Measurements from ENCODE around the gene CACNA1D.
A peak's percentile ranks its signal among the peaks of the same experiment; 100 is the strongest.

CACNA1D gene

DNA sequence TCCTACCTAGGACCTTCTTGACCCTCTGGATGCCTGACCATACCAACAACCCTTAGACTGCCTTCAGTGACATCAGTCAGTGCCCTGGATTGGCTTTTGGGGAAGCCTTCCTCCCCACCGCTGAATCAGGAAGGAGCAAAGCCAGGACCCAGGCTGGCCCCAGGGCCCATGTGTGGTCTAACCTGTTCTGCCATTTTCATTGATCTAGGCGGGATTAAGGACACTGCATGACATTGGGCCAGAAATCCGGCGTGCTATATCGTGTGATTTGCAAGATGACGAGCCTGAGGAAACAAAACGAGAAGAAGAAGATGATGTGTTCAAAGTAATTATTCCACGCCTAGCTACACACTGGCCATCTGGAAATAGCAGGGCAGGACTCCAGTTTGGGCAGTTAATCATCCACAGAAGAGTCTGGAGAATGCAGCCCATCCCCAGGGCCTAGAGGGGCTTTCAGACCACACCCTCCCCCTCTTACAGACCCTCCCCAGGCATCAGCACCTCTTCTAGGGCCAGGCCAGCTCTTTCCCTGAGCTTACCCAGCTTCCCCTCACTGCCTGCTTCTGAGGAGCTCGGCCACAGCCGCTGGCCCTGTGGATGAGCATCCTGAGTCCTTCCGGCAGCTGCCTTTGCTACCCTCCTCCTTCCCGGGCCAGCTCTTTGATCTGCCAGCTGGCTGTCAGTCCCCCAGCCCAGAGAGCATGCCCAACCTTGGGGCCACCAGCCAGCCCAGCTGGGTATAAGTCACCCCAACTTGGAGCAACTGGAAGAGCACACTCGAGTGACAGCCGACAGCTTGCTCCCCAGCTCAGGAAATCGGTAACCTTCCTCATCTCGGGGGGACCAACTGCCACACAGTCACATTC is 305.9 kb downstream of the CACNA1D start:
- Histone ChIP-seq H3K56ac (ENCODE audit: low read length) (no peak overlapping the region), H4K5ac (ENCODE audit: low read length) (no peak overlapping the region), H2BK15ac (replicated peaks; ENCODE audit: low read depth) (no peak overlapping the region), H3K9ac (ENCODE audit: low read length) (no peak overlapping the region), H2BK5ac (ENCODE audit: low read length) (no peak overlapping the region), H3K36me3 (ENCODE audit: control insufficient read depth, insufficient read depth, low read length) (no peaks in the 10 kb centered on the region), H3K27me3 (ENCODE audit: insufficient read depth, low read length, poor library complexity) (no peaks in the 10 kb centered on the region), H2BK120ac (ENCODE audit: low read depth, low read length) (no peak overlapping the region), H2AK5ac (ENCODE audit: low read length) (no peak overlapping the region), H3K27ac (ENCODE audit: low read depth, low read length) (no peak overlapping the region), H3K79me1 (ENCODE audit: low read length) (no peaks in the 10 kb centered on the region), H4K8ac (ENCODE audit: low read depth, low read length) (no peak overlapping the region), H3K4me2 (ENCODE audit: low read length) (no peak overlapping the region), H3K18ac (ENCODE audit: low read length) (no peak overlapping the region), H3K4me1 (ENCODE audit: control insufficient read depth, low read depth, low read length) (no peaks in the 10 kb centered on the region), H3K79me2 (ENCODE audit: control insufficient read depth, insufficient read depth, low read length) (no peaks in the 10 kb centered on the region), H3K23ac (ENCODE audit: low read length) (no peak overlapping the region), H3K4ac (ENCODE audit: low read depth, low read length) (no peak overlapping the region), H3K4me3 (ENCODE audit: low read length) (no peak overlapping the region)
- no CpG with 5 or more reads among the region's 16 CpGs for WGBS (ENCODE audit: extremely low coverage, insufficient coverage, low lambda C conversion rate)
- no peak for DNase-seq

DNA sequence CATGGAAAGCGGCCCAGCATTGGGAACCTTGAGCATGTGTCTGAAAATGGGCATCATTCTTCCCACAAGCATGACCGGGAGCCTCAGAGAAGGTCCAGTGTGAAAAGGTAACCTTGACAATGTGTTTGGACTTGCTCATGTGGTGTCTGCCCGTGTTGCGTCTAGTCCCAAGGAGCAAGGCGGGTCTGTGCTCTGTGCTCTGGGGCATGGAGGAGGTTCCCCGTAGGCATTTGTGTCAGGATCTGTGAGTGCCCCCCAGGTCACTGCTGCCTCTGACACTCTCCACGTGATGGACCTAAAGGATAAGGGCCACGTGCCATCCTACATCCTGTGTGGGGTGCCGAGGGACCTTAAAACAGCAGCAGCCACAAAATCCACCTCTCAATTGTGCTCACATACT is 306.9 kb downstream of the CACNA1D start:
- H3K4ac ChIP-seq (ENCODE audit: low read depth, low read length), result no peak overlapping the region
- no peak overlapping the region for H3K9ac ChIP-seq (ENCODE audit: low read length)
- H3K4me3 ChIP-seq (ENCODE audit: low read length), result no peak overlapping the region
- no peaks in the 10 kb centered on the region for H3K79me1 ChIP-seq (ENCODE audit: low read length)
- H2BK15ac ChIP-seq (replicated peaks; ENCODE audit: low read depth), result no peak overlapping the region
- no peaks in the 10 kb centered on the region for H3K4me1 ChIP-seq (ENCODE audit: control insufficient read depth, low read depth, low read length)
- no peak overlapping the region for H2BK120ac ChIP-seq (ENCODE audit: low read depth, low read length)
- WGBS (ENCODE audit: extremely low coverage, insufficient coverage, low lambda C conversion rate), result no CpG with 5 or more reads among the region's 9 CpGs
- no peak overlapping the region for H4K5ac ChIP-seq (ENCODE audit: low read length)
- no peaks in the 10 kb centered on the region for H3K79me2 ChIP-seq (ENCODE audit: control insufficient read depth, insufficient read depth, low read length)
- no peak overlapping the region for H4K8ac ChIP-seq (ENCODE audit: low read depth, low read length)
- no peak overlapping the region for H3K4me2 ChIP-seq (ENCODE audit: low read length)
- no peak overlapping the region for H3K18ac ChIP-seq (ENCODE audit: low read length)
- no peak overlapping the region for H3K23ac ChIP-seq (ENCODE audit: low read length)
- no peaks in the 10 kb centered on the region for H3K36me3 ChIP-seq (ENCODE audit: control insufficient read depth, insufficient read depth, low read length)
- no peaks in the 10 kb centered on the region for H3K27me3 ChIP-seq (ENCODE audit: insufficient read depth, low read length, poor library complexity)
- H3K56ac ChIP-seq (ENCODE audit: low read length), result no peak overlapping the region
- H3K27ac ChIP-seq (ENCODE audit: low read depth, low read length), result no peak overlapping the region
- no peak overlapping the region for H2AK5ac ChIP-seq (ENCODE audit: low read length)
- DNase-seq, result no peak
- H2BK5ac ChIP-seq (ENCODE audit: low read length), result no peak overlapping the region

DNA sequence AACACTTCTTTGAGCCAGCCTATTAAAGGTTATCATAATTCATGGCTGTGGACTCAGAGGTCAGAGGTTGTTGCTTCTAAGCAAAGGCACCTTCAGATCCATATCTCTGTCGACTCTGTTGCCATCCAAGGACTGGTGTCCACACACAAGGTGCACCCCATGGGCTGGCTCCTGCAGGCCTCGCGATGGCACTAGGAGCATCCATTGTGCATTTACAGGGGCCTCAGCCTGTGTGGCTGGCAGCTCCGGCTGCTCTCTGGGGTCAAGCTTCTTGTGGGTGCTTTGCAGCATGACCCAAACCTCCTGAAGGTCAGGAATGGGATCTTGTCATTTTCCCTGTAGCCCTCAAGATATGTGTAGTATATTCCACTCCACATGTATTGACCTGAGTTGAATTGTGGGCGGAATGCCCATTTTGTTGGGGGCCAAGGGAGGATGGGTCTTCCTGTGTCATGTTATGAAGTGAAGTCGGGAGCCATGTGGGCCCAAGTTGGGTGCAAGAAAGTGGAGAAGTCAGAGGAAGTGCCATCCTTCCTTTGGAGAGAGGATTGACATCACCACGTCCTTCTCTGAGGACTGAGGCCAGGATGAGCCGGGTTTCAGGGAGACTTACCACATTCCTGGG is 308.0 kb downstream of the CACNA1D start:
- Histone ChIP-seq H4K5ac (ENCODE audit: low read length) (no peak overlapping the region), H3K4ac (ENCODE audit: low read depth, low read length) (no peak overlapping the region), H3K27ac (ENCODE audit: low read depth, low read length) (no peak overlapping the region), H3K4me2 (ENCODE audit: low read length) (no peak overlapping the region), H4K8ac (ENCODE audit: low read depth, low read length) (no peak overlapping the region), H3K79me1 (ENCODE audit: low read length) (no peaks in the 10 kb centered on the region), H2BK120ac (ENCODE audit: low read depth, low read length) (no peak overlapping the region), H3K9ac (ENCODE audit: low read length) (no peak overlapping the region), H3K79me2 (ENCODE audit: control insufficient read depth, insufficient read depth, low read length) (no peaks in the 10 kb centered on the region), H3K27me3 (ENCODE audit: insufficient read depth, low read length, poor library complexity) (no peaks in the 10 kb centered on the region), H2AK5ac (ENCODE audit: low read length) (no peak overlapping the region), H2BK15ac (replicated peaks; ENCODE audit: low read depth) (no peak overlapping the region), H3K23ac (ENCODE audit: low read length) (no peak overlapping the region), H3K56ac (ENCODE audit: low read length) (no peak overlapping the region), H3K4me1 (ENCODE audit: control insufficient read depth, low read depth, low read length) (no peaks in the 10 kb centered on the region), H3K4me3 (ENCODE audit: low read length) (no peak overlapping the region), H2BK5ac (ENCODE audit: low read length) (no peak overlapping the region), H3K18ac (ENCODE audit: low read length) (no peak overlapping the region), H3K36me3 (ENCODE audit: control insufficient read depth, insufficient read depth, low read length) (no peaks in the 10 kb centered on the region)
- no peak for DNase-seq
- WGBS (ENCODE audit: extremely low coverage, insufficient coverage, low lambda C conversion rate), result no CpG with 5 or more reads among the region's 8 CpGs

DNA sequence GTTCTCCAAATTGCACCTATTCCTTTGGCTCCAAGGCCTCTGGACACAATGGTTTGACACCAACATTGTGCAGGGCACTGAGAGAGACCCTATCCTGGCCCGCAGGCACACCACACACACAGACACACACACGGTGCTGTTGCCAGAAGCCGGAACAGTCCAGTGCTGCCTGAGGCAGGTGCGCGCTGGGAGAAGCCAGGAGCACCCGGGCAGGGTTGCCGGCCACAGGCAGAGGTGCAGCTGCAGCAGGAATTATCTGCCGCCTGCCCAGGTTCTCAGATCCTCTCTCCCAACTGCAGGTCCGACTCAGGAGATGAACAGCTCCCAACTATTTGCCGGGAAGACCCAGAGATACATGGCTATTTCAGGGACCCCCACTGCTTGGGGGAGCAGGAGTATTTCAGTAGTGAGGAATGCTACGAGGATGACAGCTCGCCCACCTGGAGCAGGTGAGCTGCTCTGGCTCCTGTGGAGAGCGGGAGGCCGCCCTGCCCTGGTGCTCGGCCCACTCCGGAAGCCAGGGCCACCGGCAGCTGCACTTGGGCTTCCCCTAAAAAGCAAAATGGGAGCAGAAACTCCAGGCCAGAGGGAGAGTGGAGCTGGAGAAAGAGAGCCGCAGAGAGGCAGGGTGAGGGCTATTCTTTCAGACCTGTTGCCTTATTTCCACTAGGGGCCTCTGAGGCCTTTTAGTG is 308.9 kb downstream of the CACNA1D start:
- H2BK120ac ChIP-seq (ENCODE audit: low read depth, low read length), result no peak overlapping the region
- DNase-seq, result peak; percentile 40
- WGBS (ENCODE audit: extremely low coverage, insufficient coverage, low lambda C conversion rate), result no CpG with 5 or more reads among the region's 18 CpGs

DNA sequence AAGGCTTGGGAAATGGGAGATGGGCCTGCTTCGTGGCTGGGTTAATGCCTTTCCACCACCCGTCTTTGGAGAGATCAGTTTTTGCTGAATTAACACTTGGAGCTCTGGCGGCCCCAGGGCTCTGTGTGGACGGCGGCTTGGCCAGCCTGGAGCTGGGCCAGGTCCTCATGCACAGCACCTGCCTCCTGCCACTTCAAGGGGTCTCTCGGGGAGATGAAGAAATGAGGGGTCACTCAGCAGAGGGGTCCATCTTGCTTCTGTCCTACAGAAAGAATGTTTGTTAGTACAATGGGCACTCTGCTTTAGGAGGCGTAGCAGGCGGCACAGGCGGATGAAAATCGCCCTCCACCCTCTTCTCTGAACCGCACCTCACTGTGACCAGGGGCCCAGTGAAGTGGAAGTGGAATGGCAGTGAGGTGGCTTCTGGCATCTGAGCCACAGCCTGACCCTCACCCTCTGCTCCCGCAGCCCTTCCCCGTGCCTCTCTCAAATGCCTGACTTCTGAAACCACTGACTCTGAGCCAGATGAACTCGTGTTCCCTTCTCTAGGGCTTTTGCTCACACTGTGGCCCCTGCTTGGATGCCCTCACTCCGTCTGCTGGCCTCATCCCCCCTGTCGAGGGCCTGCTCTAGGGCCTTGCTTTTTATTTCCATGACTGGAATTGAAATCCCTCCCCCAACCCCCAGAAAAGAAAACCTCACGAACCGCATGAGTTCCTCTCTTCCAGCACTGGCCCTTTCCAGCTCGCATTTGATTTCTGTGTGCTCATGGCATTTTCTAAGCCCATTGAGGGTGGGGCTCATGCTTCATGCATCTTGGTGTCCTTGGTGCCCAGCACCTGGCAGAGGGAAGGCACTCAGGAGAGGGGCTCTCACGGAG is 309.6 kb downstream of the CACNA1D start:
- Histone ChIP-seq H3K27me3 (ENCODE audit: insufficient read depth, low read length, poor library complexity) (no peaks in the 10 kb centered on the region), H3K79me1 (ENCODE audit: low read length) (no peaks in the 10 kb centered on the region), H3K56ac (ENCODE audit: low read length) (no peak overlapping the region), H3K9ac (ENCODE audit: low read length) (no peak overlapping the region), H2AK5ac (ENCODE audit: low read length) (no peak overlapping the region), H2BK15ac (replicated peaks; ENCODE audit: low read depth) (no peak overlapping the region), H3K18ac (ENCODE audit: low read length) (no peak overlapping the region), H3K4me1 (ENCODE audit: control insufficient read depth, low read depth, low read length) (no peaks in the 10 kb centered on the region), H3K23ac (ENCODE audit: low read length) (no peak overlapping the region), H3K27ac (ENCODE audit: low read depth, low read length) (no peak overlapping the region), H3K36me3 (ENCODE audit: control insufficient read depth, insufficient read depth, low read length) (no peaks in the 10 kb centered on the region), H2BK120ac (ENCODE audit: low read depth, low read length) (no peak overlapping the region), H3K4me3 (ENCODE audit: low read length) (no peak overlapping the region), H4K8ac (ENCODE audit: low read depth, low read length) (no peak overlapping the region), H3K4ac (ENCODE audit: low read depth, low read length) (no peak overlapping the region), H3K4me2 (ENCODE audit: low read length) (no peak overlapping the region), H2BK5ac (ENCODE audit: low read length) (no peak overlapping the region), H4K5ac (ENCODE audit: low read length) (no peak overlapping the region), H3K79me2 (ENCODE audit: control insufficient read depth, insufficient read depth, low read length) (no peaks in the 10 kb centered on the region)
- WGBS (ENCODE audit: extremely low coverage, insufficient coverage, low lambda C conversion rate), result no CpG with 5 or more reads among the region's 20 CpGs
- DNase-seq, result no peak

More for the DNA sequence above, 308.9 kb downstream of the CACNA1D start:
- no peak overlapping the region for H3K56ac ChIP-seq (ENCODE audit: low read length)
- H3K27ac ChIP-seq (ENCODE audit: low read depth, low read length), result no peak overlapping the region
- H3K4me3 ChIP-seq (ENCODE audit: low read length), result no peak overlapping the region
- no peak overlapping the region for H2BK15ac ChIP-seq (replicated peaks; ENCODE audit: low read depth)
- no peak overlapping the region for H3K9ac ChIP-seq (ENCODE audit: low read length)
- H3K79me2 ChIP-seq (ENCODE audit: control insufficient read depth, insufficient read depth, low read length), result no peaks in the 10 kb centered on the region
- H2AK5ac ChIP-seq (ENCODE audit: low read length), result no peak overlapping the region
- H2BK5ac ChIP-seq (ENCODE audit: low read length), result no peak overlapping the region
- no peak overlapping the region for H3K23ac ChIP-seq (ENCODE audit: low read length)
- no peaks in the 10 kb centered on the region for H3K36me3 ChIP-seq (ENCODE audit: control insufficient read depth, insufficient read depth, low read length)
- H4K5ac ChIP-seq (ENCODE audit: low read length), result no peak overlapping the region
- H3K79me1 ChIP-seq (ENCODE audit: low read length), result no peaks in the 10 kb centered on the region
- H3K27me3 ChIP-seq (ENCODE audit: insufficient read depth, low read length, poor library complexity), result no peaks in the 10 kb centered on the region
- H3K4me1 ChIP-seq (ENCODE audit: control insufficient read depth, low read depth, low read length), result no peaks in the 10 kb centered on the region
- H3K4me2 ChIP-seq (ENCODE audit: low read length), result no peak overlapping the region
- no peak overlapping the region for H4K8ac ChIP-seq (ENCODE audit: low read depth, low read length)
- no peak overlapping the region for H3K18ac ChIP-seq (ENCODE audit: low read length)
- no peak overlapping the region for H3K4ac ChIP-seq (ENCODE audit: low read depth, low read length)

All from mesendoderm (in vitro differentiated cells).